HCT116 (cell line): Measurements from ENCODE around the gene AOC1. TPM values are rescaled to one million over a fixed set of nuclear protein-coding genes. Genes with fewer than 3 reads are reported as not detected.

ENCODE experiments used
- ATAC-seq: fragments of 200-7000 bp; cut with Tn5 transposase; 2 replicates; pipeline ENCODE4 v1.9.1; 2020; ENCODE audit warnings: mild to moderate bottlenecking, moderate library complexity
- BruUV-seq: library from RNA; stranded (reverse); fragments of 400-500 nt; replicated peaks from 2 replicates; lab custom pipeline; 2021; lab: Mats Ljungman, UMichigan
- CTCF ChIA-PET: fragments of 300-600 bp; sonication (Branson Sonifier 250); formaldehyde crosslinking; loops from one replicate; lab custom pipeline; 2021; ENCODE audit warnings: antibody characterized with exemption; lab: Charles Lee
- POLR2A ChIA-PET: fragments of 300-600, 350-600 bp; sonication (Branson Sonifier 250); formaldehyde crosslinking; loops from one replicate; lab custom pipeline; 2021; ENCODE audit warnings: antibody characterized with exemption; lab: Charles Lee
- RAD21 ChIA-PET, 2 experiments: fragments of 300-600 bp; sonication (Branson Sonifier 250); formaldehyde crosslinking; loops; one replicate each; lab custom pipeline; 2023; ENCODE audit warnings: low total read pairs in 2 of 2; ENCODE audit not compliant: uncharacterized antibody in 2 of 2, unreplicated experiment in 2 of 2, low non-redundant PET in 1 of 2; lab: Charles Lee
- DNase-seq: peaks from one replicate; pipeline ENCODE4 v3.0.0-alpha.2; 2010; ENCODE audit warnings: low read depth, low spot score
- H2AFZ ChIP-seq: fragments of 200-600 bp; shearing (Covaris generic), sonication (generic); 2 replicates; pipeline ENCODE4 v1.6.1; 2017; ENCODE audit warnings: low read depth, mixed run types, mixed read lengths, antibody characterized with exemption, low read length; ENCODE audit not compliant: poor library complexity, severe bottlenecking
- H3K27ac ChIP-seq: 2 replicates; pipeline ENCODE4 v1.5.1; 2012; ENCODE audit warnings: low read depth, low read length
- H3K27me3 ChIP-seq: fragments of 200-600 bp; sonication (generic); 2 replicates; pipeline ENCODE4 v1.6.1; 2016; ENCODE audit warnings: mixed run types, low read length, mixed read lengths; ENCODE audit not compliant: insufficient read depth
- H3K36me3 ChIP-seq, 2 experiments: fragments of 200-500 bp in 1 of 2; fragments of 200-600 bp in 1 of 2; sonication (Bioruptor generic) in 1 of 2; sonication (generic) in 1 of 2; 2 replicates each; pipeline versions ENCODE4 v1.5.1 to v1.6.1; 2014 to 2016; ENCODE audit warnings: low read length in 2 of 2, inconsistent platforms in 1 of 2, mixed read lengths in 1 of 2, mixed run types in 1 of 2; ENCODE audit not compliant: insufficient read depth in 2 of 2, control insufficient read depth in 1 of 2
- H3K4me1 ChIP-seq, 2 experiments: fragments of 200-600 bp in 1 of 2; sonication (generic) in 1 of 2; 2 replicates each; pipeline versions ENCODE4 v1.5.1 to v1.6.1; 2012 to 2017; ENCODE audit warnings: low read length in 2 of 2, inconsistent platforms in 1 of 2, mild to moderate bottlenecking in 1 of 2, mixed read lengths in 1 of 2, mixed run types in 1 of 2, moderate library complexity in 1 of 2; ENCODE audit not compliant: insufficient read depth in 2 of 2, control insufficient read depth in 1 of 2
- H3K4me2 ChIP-seq: fragments of 200-600 bp; sonication (generic); 2 replicates; pipeline ENCODE4 v1.6.1; 2017; ENCODE audit warnings: mixed run types, low read length, mixed read lengths
- H3K4me3 ChIP-seq, 2 experiments: fragments of 200-600 bp in 1 of 2; sonication (generic) in 1 of 2; replicated peaks in 1 of 2; 2 replicates each; pipeline ENCODE4 v1.5.1; 2011 to 2016; ENCODE audit warnings: low read length in 2 of 2, control low read depth in 1 of 2, low read depth in 1 of 2, mild to moderate bottlenecking in 1 of 2, mixed read lengths in 1 of 2, mixed run types in 1 of 2
- H3K79me2 ChIP-seq: fragments of 200-600 bp; sonication (generic); 2 replicates; pipeline ENCODE4 v1.6.1; 2017; ENCODE audit warnings: mild to moderate bottlenecking, mixed run types, low read length, moderate library complexity, mixed read lengths; ENCODE audit not compliant: insufficient read depth
- H3K9ac ChIP-seq: fragments of 200-600 bp; sonication (generic); 2 replicates; pipeline ENCODE4 v1.6.1; 2016; ENCODE audit warnings: low read length, mixed read lengths
- H3K9me2 ChIP-seq: fragments of 200-600 bp; sonication (generic), shearing (Covaris generic); 2 replicates; pipeline ENCODE4 v1.6.1; 2017; ENCODE audit warnings: mixed run types, mild to moderate bottlenecking, moderate library complexity; ENCODE audit not compliant: insufficient read depth
- H3K9me3 ChIP-seq, 2 experiments: fragments of 200-500 bp in 1 of 2; fragments of 200-600 bp in 1 of 2; sonication (Bioruptor generic) in 1 of 2; sonication (generic) in 1 of 2; 2 replicates each; pipeline ENCODE4 v1.6.1; 2014 to 2017; ENCODE audit warnings: low read length in 2 of 2, mixed read lengths in 2 of 2, inconsistent platforms in 1 of 2, low read depth in 1 of 2, mild to moderate bottlenecking in 1 of 2, mixed run types in 1 of 2, moderate library complexity in 1 of 2; ENCODE audit not compliant: control insufficient read depth in 1 of 2, insufficient read depth in 1 of 2
- H4K20me1 ChIP-seq: fragments of 200-600 bp; sonication (generic), shearing (Covaris generic); 2 replicates; pipeline ENCODE4 v1.6.1; 2017; ENCODE audit warnings: mixed run types, mild to moderate bottlenecking, moderate library complexity; ENCODE audit not compliant: insufficient read depth
- ATF3 ChIP-seq: IDR thresholded peaks from 2 replicates; pipeline ENCODE4 v1.6.1; 2012
- CBX3 ChIP-seq: IDR thresholded peaks from 2 replicates; pipeline ENCODE4 v1.6.1; 2012; ENCODE audit warnings: low read depth
- CEBPB ChIP-seq: IDR thresholded peaks from 2 replicates; pipeline ENCODE4 v1.6.1; 2012; ENCODE audit warnings: low read depth
- EGR1 ChIP-seq: IDR thresholded peaks from 2 replicates; pipeline ENCODE4 v1.6.1; 2012; ENCODE audit warnings: low read depth
- EZH2 ChIP-seq: fragments of 200-600 bp; sonication (generic); IDR thresholded peaks from 2 replicates; pipeline ENCODE4 v1.6.1; 2017; ENCODE audit warnings: antibody characterized with exemption, mixed run types
- EZH2phosphoT487 ChIP-seq: fragments of 200-600 bp; IDR thresholded peaks from 2 replicates; pipeline ENCODE4 v1.6.1; 2018; ENCODE audit warnings: antibody characterized with exemption, borderline replicate concordance
- FOSL1 ChIP-seq: IDR thresholded peaks from 2 replicates; pipeline ENCODE4 v1.6.1; 2012; ENCODE audit warnings: low read depth
- JUND ChIP-seq: IDR thresholded peaks from 2 replicates; pipeline ENCODE4 v1.6.1; 2012
- POLR2A ChIP-seq: IDR thresholded peaks from 2 replicates; pipeline ENCODE4 v1.7.0; 2011; ENCODE audit warnings: borderline replicate concordance; ENCODE audit not compliant: insufficient read depth, insufficient read length; ENCODE audit errors: extremely low read depth
- POLR2AphosphoS5 ChIP-seq: IDR thresholded peaks from 2 replicates; pipeline ENCODE4 v1.6.1; 2011; ENCODE audit warnings: mild to moderate bottlenecking, low read depth, low read length, moderate library complexity
- SP1 ChIP-seq: IDR thresholded peaks from 2 replicates; pipeline ENCODE4 v1.6.1; 2012; ENCODE audit warnings: low read depth
- TCF7L2 ChIP-seq: IDR thresholded peaks from 2 replicates; pipeline ENCODE4 v1.7.0; 2011; ENCODE audit warnings: borderline replicate concordance, inconsistent platforms; ENCODE audit not compliant: insufficient read depth, insufficient read length; ENCODE audit errors: extremely low read depth
- YY1 ChIP-seq: IDR thresholded peaks from 2 replicates; pipeline ENCODE4 v1.6.1; 2011; ENCODE audit warnings: low read length, low read depth, moderate library complexity, mild to moderate bottlenecking; ENCODE audit not compliant: insufficient replicate concordance; ENCODE audit errors: extremely low read depth
- ZFX ChIP-seq: fragments of 450-650 bp; IDR thresholded peaks from 2 replicates; pipeline ENCODE4 v1.6.1; 2017
- intact Hi-C: fragments of 100-400 bp; cut with micrococcal nuclease; formaldehyde crosslinking; loops from 2 replicates; pipeline ENCODE4 v1.10.0; 2022
- total RNA-seq: library from RNA; stranded (reverse); gene quantifications from one replicate; pipeline ENCODE4 v1.2.1, GENCODE V29; 2021; ENCODE audit not compliant: unreplicated experiment
- TF ChIP-seq, protein P1 (sequence below): IDR thresholded peaks from 2 replicates; pipeline ENCODE4 v1.6.1; 2012
- TF ChIP-seq, protein P2 (sequence below): IDR thresholded peaks from 2 replicates; pipeline ENCODE4 v1.6.1; 2012; ENCODE audit warnings: low read depth
- TF ChIP-seq, protein P3 (sequence below): IDR thresholded peaks from 2 replicates; pipeline ENCODE4 v1.6.1; 2011; ENCODE audit warnings: mild to moderate bottlenecking, low read length, moderate library complexity; ENCODE audit not compliant: insufficient replicate concordance; ENCODE audit errors: extremely low read depth

The AOC1 gene
- total RNA-seq, 1 experiment from 2014 or later = 0.37 TPM

- POLR2A ChIA-PET = no interaction called here
- no peak for TF ChIP-seq JUND
- TF ChIP-seq, protein P1, sequence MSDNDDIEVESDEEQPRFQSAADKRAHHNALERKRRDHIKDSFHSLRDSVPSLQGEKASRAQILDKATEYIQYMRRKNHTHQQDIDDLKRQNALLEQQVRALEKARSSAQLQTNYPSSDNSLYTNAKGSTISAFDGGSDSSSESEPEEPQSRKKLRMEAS = no peak
- no peak for TF ChIP-seq POLR2AphosphoS5
- TF ChIP-seq CBX3 = no peak
- TF ChIP-seq YY1 = no peak
- TF ChIP-seq ATF3 = no peak
- TF ChIP-seq, protein P2, sequence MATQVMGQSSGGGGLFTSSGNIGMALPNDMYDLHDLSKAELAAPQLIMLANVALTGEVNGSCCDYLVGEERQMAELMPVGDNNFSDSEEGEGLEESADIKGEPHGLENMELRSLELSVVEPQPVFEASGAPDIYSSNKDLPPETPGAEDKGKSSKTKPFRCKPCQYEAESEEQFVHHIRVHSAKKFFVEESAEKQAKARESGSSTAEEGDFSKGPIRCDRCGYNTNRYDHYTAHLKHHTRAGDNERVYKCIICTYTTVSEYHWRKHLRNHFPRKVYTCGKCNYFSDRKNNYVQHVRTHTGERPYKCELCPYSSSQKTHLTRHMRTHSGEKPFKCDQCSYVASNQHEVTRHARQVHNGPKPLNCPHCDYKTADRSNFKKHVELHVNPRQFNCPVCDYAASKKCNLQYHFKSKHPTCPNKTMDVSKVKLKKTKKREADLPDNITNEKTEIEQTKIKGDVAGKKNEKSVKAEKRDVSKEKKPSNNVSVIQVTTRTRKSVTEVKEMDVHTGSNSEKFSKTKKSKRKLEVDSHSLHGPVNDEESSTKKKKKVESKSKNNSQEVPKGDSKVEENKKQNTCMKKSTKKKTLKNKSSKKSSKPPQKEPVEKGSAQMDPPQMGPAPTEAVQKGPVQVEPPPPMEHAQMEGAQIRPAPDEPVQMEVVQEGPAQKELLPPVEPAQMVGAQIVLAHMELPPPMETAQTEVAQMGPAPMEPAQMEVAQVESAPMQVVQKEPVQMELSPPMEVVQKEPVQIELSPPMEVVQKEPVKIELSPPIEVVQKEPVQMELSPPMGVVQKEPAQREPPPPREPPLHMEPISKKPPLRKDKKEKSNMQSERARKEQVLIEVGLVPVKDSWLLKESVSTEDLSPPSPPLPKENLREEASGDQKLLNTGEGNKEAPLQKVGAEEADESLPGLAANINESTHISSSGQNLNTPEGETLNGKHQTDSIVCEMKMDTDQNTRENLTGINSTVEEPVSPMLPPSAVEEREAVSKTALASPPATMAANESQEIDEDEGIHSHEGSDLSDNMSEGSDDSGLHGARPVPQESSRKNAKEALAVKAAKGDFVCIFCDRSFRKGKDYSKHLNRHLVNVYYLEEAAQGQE = no peak
- no peak for TF ChIP-seq TCF7L2
- no peak for TF ChIP-seq SP1
- TF ChIP-seq EZH2phosphoT487 = no peak
- no peak for TF ChIP-seq CEBPB
- TF ChIP-seq EGR1 = no peak
- no peak for TF ChIP-seq EZH2
- no peak for TF ChIP-seq FOSL1
- TF ChIP-seq, protein P3, sequence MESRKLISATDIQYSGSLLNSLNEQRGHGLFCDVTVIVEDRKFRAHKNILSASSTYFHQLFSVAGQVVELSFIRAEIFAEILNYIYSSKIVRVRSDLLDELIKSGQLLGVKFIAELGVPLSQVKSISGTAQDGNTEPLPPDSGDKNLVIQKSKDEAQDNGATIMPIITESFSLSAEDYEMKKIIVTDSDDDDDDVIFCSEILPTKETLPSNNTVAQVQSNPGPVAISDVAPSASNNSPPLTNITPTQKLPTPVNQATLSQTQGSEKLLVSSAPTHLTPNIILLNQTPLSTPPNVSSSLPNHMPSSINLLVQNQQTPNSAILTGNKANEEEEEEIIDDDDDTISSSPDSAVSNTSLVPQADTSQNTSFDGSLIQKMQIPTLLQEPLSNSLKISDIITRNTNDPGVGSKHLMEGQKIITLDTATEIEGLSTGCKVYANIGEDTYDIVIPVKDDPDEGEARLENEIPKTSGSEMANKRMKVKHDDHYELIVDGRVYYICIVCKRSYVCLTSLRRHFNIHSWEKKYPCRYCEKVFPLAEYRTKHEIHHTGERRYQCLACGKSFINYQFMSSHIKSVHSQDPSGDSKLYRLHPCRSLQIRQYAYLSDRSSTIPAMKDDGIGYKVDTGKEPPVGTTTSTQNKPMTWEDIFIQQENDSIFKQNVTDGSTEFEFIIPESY = no peak
- no peak for TF ChIP-seq POLR2A
- no peak for TF ChIP-seq ZFX
- TF ChIP-seq, all 23 proteins: peak for 0
- intact Hi-C loops = no loop called here
- no peak overlapping the region for H3K4me2 ChIP-seq
- no TSS peak for BruUV-seq
- H4K20me1 ChIP-seq = no peaks in the 10 kb centered on the region
- no peak overlapping the region for H3K9ac ChIP-seq
- no peaks in the 10 kb centered on the region for H3K36me3 ChIP-seq
- H3K9me2 ChIP-seq = no peaks in the 10 kb centered on the region
- ATAC-seq (peak; percentile 81), DNase-seq (no peak)
- H3K4me3 ChIP-seq = no peak overlapping the region
- ChIA-PET CTCF (no interaction called here), RAD21 (no interaction called here)
- no peak overlapping the region for H3K27ac ChIP-seq
- no peaks in the 10 kb centered on the region for H3K79me2 ChIP-seq
- no peak overlapping the region for H2AFZ ChIP-seq
- peaks cover under 1% of the 10 kb centered on the region; the same call in 1 of the 2 replicates for H3K27me3 ChIP-seq
- no peaks in the 10 kb centered on the region for H3K9me3 ChIP-seq
- no peaks in the 10 kb centered on the region for H3K4me1 ChIP-seq
Observed at GRCh38 chr7:150824379-150825177, 27.7 kb upstream of the AOC1 start.
